Stomach (tissue), 4 donors: ENCODE results near the gene BDH1.

ENCODE experiments used
- POLR2A ChIP-seq, 4 donors: fragments of 450-650 bp; IDR thresholded peaks; one replicate each; pipeline ENCODE4 v1.6.1; 2016; ENCODE audit warnings: antibody characterized with exemption in 4 of 4, control low read depth in 2 of 4, mild to moderate bottlenecking in 1 of 4, moderate library complexity in 1 of 4
- TF ChIP-seq, protein P1 (sequence below), 7 experiments: fragments of 450-650 bp in 4 of 7; fragments of 200-600 bp in 3 of 7; sonication (generic) in 3 of 7; IDR thresholded peaks; one replicate each; pipeline ENCODE4 v1.5.1; 2016 to 2019; ENCODE audit warnings: antibody characterized with exemption in 7 of 7, control low read depth in 2 of 7, mild to moderate bottlenecking in 1 of 7

DNA sequence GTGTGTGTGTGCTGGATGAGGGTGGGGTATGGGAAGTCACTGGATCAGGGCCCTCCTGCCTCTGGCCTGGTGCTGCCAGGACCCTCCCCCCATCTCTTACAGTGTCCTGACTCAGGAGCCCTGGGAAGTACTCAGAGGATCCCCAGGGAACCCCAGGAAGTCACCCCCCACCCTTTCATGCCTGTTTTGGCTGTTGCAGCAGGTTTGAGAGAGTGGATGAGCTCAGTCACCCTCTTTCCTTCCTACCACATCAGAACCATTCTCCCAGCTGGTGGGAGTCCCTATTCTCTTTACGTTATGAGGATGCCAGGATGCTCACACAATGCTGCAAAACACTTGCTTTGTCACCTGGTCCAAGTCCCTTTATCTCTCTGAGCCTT, 59.0 kb downstream of the BDH1 start:
- TF ChIP-seq, protein P1, sequence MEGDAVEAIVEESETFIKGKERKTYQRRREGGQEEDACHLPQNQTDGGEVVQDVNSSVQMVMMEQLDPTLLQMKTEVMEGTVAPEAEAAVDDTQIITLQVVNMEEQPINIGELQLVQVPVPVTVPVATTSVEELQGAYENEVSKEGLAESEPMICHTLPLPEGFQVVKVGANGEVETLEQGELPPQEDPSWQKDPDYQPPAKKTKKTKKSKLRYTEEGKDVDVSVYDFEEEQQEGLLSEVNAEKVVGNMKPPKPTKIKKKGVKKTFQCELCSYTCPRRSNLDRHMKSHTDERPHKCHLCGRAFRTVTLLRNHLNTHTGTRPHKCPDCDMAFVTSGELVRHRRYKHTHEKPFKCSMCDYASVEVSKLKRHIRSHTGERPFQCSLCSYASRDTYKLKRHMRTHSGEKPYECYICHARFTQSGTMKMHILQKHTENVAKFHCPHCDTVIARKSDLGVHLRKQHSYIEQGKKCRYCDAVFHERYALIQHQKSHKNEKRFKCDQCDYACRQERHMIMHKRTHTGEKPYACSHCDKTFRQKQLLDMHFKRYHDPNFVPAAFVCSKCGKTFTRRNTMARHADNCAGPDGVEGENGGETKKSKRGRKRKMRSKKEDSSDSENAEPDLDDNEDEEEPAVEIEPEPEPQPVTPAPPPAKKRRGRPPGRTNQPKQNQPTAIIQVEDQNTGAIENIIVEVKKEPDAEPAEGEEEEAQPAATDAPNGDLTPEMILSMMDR (IDR thresholded peaks at IDR 0.05): no peak
- TF ChIP-seq POLR2A (IDR thresholded peaks at IDR 0.05): no peak
